ENCODE data around the gene KCNJ14. TPM values are rescaled to one million over a fixed set of nuclear protein-coding genes. Genes with fewer than 3 reads are reported as not detected.

KCNJ14 gene
- total RNA-seq, 4 donors from 2014 or later: 0.42 to 0.86 (median 0.51) TPM

DNA sequence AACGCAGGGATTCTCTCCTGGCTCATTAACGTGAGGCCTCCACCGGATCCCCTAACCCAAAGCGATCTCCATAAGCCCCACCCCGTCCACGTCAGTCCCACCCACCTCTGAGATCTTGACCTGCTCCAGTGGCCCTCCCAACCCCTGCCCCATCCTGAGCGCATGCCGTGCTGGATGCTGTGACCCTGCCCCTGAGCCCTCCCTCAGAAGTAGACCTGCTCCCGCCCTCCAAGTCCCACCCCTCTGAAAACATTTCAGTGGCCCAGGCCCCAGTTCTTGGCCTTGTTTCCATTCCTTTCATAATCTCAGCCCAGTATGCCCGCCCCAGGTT lies 36.4 kb downstream of the KCNJ14 start:
- 33% methylated on average over 10 of the region's 10 CpGs for whole genome bisulfite sequencing
- H3K27me3 ChIP-seq: peaks cover 0 to 18% (median 4%) of the 10 kb centered on the region in 4 donors
- peaks cover 32 to 69% (median 61%) of the 10 kb centered on the region in 4 donors for H3K4me1 ChIP-seq
- no peaks in the 10 kb centered on the region for H3K9me3 ChIP-seq
- no peak overlapping the region for H3K4me3 ChIP-seq
- H3K27ac ChIP-seq (replicated peaks in 1 of 4): peak overlapping the region in 2 of 4 donors; percentile 32 to 72
- H3K36me3 ChIP-seq: no peaks in the 10 kb centered on the region
- intact Hi-C loops (cut with DNase I): no loop called here
- no peak for DNase-seq (ENCODE audit: extremely low spot score)
- TF ChIP-seq POLR2AphosphoS5 (IDR thresholded peaks at IDR 0.05) (no peak), EP300 (IDR thresholded peaks at IDR 0.05) (no peak), POLR2A (IDR thresholded peaks at IDR 0.05; ENCODE audit: low read depth) (no peak)
- TF ChIP-seq, protein P1, sequence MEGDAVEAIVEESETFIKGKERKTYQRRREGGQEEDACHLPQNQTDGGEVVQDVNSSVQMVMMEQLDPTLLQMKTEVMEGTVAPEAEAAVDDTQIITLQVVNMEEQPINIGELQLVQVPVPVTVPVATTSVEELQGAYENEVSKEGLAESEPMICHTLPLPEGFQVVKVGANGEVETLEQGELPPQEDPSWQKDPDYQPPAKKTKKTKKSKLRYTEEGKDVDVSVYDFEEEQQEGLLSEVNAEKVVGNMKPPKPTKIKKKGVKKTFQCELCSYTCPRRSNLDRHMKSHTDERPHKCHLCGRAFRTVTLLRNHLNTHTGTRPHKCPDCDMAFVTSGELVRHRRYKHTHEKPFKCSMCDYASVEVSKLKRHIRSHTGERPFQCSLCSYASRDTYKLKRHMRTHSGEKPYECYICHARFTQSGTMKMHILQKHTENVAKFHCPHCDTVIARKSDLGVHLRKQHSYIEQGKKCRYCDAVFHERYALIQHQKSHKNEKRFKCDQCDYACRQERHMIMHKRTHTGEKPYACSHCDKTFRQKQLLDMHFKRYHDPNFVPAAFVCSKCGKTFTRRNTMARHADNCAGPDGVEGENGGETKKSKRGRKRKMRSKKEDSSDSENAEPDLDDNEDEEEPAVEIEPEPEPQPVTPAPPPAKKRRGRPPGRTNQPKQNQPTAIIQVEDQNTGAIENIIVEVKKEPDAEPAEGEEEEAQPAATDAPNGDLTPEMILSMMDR (IDR thresholded peaks at IDR 0.05): no peak

DNA sequence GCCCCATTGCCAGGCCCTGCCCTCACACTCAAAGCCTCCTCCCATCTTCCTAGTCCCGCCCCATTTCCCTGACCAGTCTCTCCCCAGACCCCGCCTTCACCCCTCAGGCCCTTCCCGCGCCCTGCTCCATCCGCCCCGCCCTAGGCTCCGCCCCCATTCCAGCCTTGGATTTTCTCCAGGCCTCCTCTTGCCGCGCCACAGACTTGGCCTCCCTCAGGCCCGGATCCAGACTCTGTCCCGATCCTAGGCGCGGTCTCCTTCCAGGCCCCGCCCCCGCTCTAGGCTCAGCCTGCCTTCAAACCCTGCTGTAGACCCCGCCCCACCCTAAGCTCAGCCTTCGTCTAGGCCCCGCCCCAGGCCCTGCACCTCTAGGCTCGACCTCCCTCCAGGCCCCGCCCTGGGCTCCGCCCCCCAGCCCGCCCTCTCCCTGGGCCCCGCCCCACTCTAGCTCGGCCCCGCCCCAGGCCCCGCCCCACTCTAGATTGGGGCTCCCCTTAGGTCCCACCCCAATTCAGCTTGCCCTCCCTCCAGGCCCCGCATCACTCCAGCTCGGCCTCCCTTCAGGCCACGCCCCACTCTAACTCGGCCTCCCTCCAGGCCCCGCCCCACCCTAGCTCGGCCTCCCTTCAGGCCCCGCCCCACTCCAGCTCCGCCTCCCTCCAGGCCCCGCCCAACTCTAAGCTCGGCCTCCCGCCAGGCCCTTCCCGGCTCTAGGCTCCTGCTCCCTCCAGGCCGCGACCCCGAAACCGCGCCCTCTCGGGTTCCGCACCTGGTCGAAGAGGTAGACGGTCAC lies 37.7 kb downstream of the KCNJ14 start:
- no peaks in the 10 kb centered on the region for H3K36me3 ChIP-seq
- peak overlapping the region; percentile 56 to 79 (median 60) for H3K4me3 ChIP-seq
- intact Hi-C loops (cut with DNase I): no loop called here
- H3K27me3 ChIP-seq: peaks cover 0 to 32% (median 11%) of the 10 kb centered on the region in 4 donors
- peak overlapping the region; percentile 72 to 84 (median 78) for H3K27ac ChIP-seq (replicated peaks in 1 of 4)
- peak; percentile 41 for TF ChIP-seq POLR2A (IDR thresholded peaks at IDR 0.05; ENCODE audit: low read depth)
- peak; percentile 84 to 95 for TF ChIP-seq POLR2AphosphoS5 (IDR thresholded peaks at IDR 0.05)
- TF ChIP-seq, protein P1 (IDR thresholded peaks at IDR 0.05): no peak
- no peak for TF ChIP-seq EP300 (IDR thresholded peaks at IDR 0.05)
- peaks cover 27 to 70% (median 58%) of the 10 kb centered on the region in 4 donors for H3K4me1 ChIP-seq
- WGBS: 4% methylated on average over 32 of the region's 47 CpGs
- DNase-seq (ENCODE audit: extremely low spot score): peak; percentile 99
- no peaks in the 10 kb centered on the region for H3K9me3 ChIP-seq

DNA sequence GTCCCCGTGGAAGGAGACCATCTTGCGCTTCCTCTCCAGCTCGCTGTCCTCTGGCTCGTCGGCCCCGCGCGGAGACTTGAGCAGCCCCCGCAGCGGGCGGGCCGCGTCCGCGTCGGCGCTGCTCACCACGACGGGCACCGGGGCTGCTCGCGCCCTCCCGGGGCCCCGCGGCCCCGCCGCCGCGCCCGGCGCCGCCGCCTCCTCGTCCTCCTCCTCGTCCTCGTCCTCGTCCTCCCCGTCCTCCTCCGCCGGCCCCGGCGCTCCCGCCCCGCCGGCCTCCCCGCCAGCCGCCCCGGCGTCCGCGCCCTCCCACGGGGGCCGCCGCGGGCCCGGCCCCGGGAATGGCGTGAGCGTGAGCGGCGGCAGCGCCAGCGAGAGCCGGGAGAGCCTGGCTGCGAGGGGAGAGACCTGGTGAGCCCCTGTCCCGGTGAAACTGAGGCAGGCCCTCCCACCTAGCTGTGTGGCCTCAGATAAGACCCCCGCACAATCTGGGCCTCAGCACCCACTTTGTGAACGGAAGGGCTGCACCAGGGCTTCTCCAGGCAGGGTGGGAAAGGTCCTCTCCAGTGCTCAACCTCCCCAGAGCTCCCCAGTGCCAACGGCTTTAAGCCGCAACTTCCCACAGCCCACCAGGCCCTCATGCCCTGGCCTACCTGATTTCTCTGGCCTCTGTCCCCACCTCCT lies 38.5 kb downstream of the KCNJ14 start:
- peak overlapping the region; percentile 72 to 84 (median 78) for H3K27ac ChIP-seq (replicated peaks in 1 of 4)
- no peak for TF ChIP-seq POLR2A (IDR thresholded peaks at IDR 0.05; ENCODE audit: low read depth)
- TF ChIP-seq, protein P1 (IDR thresholded peaks at IDR 0.05): no peak
- no peaks in the 10 kb centered on the region for H3K36me3 ChIP-seq
- intact Hi-C loops (cut with DNase I): no loop called here
- no peaks in the 10 kb centered on the region for H3K9me3 ChIP-seq
- no peak for DNase-seq (ENCODE audit: extremely low spot score)
- 4% methylated on average over 42 of the region's 70 CpGs for WGBS
- H3K4me3 ChIP-seq: peak overlapping the region; percentile 56 to 79 (median 60)
- peaks cover 0 to 39% (median 18%) of the 10 kb centered on the region in 4 donors for H3K27me3 ChIP-seq
- H3K4me1 ChIP-seq: peaks cover 22 to 69% (median 61%) of the 10 kb centered on the region in 4 donors

DNA sequence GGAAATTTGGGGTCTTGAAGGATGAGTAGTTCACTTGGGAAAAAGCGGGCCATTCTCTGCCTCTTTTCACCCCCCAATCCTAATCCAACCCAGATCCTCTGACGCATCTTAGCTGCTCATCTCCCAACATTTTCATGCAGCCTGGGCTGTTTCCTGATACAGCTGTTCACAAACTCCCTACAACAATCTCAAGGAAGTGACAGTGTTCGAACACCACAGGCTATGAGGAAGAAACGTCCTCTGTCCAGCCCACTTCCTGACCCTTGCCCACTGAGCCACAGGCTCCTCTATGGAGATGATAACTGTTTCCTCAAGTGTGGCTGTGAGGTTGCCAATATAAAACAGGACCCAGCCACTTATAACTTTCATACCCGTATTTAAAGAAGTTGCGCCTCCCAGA lies 40.0 kb downstream of the KCNJ14 start:
- no peak for DNase-seq (ENCODE audit: extremely low spot score)
- intact Hi-C loops (cut with DNase I): no loop called here
- Histone ChIP-seq H3K27me3 (peaks cover 0 to 55% (median 33%) of the 10 kb centered on the region in 4 donors), H3K4me1 (peaks cover 22 to 66% (median 62%) of the 10 kb centered on the region in 4 donors), H3K36me3 (no peaks in the 10 kb centered on the region), H3K4me3 (no peak overlapping the region), H3K27ac (replicated peaks in 1 of 4) (no peak overlapping the region), H3K9me3 (no peaks in the 10 kb centered on the region)
- WGBS: 66% methylated on average over 6 of the region's 6 CpGs
- TF ChIP-seq POLR2AphosphoS5 (IDR thresholded peaks at IDR 0.05) (no peak), EP300 (IDR thresholded peaks at IDR 0.05) (no peak), POLR2A (IDR thresholded peaks at IDR 0.05; ENCODE audit: low read depth) (no peak)
- TF ChIP-seq, protein P1 (IDR thresholded peaks at IDR 0.05): no peak
